HUES48 (cell line): ENCODE measurements around the gene CLN5.

ENCODE experiments used
- H3K27ac ChIP-seq: one replicate; pipeline ENCODE4 v1.7.0; 2013; ENCODE audit warnings: low read depth, low read length, inconsistent platforms
- H3K27me3 ChIP-seq: 2 replicates; pipeline ENCODE4 v1.6.1; 2013; ENCODE audit warnings: mild to moderate bottlenecking, low read length; ENCODE audit not compliant: control insufficient read depth, insufficient read depth
- H3K36me3 ChIP-seq: 2 replicates; pipeline ENCODE4 v1.6.1; 2013; ENCODE audit warnings: low read length; ENCODE audit not compliant: control insufficient read depth, insufficient read depth
- H3K4me1 ChIP-seq: 2 replicates; pipeline ENCODE4 v1.6.1; 2013; ENCODE audit warnings: mild to moderate bottlenecking, low read length; ENCODE audit not compliant: control insufficient read depth, insufficient read depth
- H3K4me3 ChIP-seq: 2 replicates; pipeline ENCODE4 v1.5.1; 2013; ENCODE audit warnings: mild to moderate bottlenecking, low read depth, low read length
- H3K9ac ChIP-seq: 2 replicates; pipeline ENCODE4 v1.6.1; 2013; ENCODE audit warnings: mild to moderate bottlenecking, low read depth, low read length, moderate library complexity
- H3K9me3 ChIP-seq: 2 replicates; pipeline ENCODE4 v1.6.1; 2013; ENCODE audit warnings: low read length; ENCODE audit not compliant: control insufficient read depth, insufficient read depth

CLN5 gene

GRCh38 chr13:76976490-76976889 lies 15.4 kb upstream of the CLN5 start:
- H3K27ac ChIP-seq, result no peak overlapping the region
- no peak overlapping the region for H3K4me3 ChIP-seq
- H3K36me3 ChIP-seq, result no peaks in the 10 kb centered on the region
- H3K27me3 ChIP-seq, result no peaks in the 10 kb centered on the region
- H3K4me1 ChIP-seq, result no peaks in the 10 kb centered on the region; the same call in 1 of the 2 replicates
- no peaks in the 10 kb centered on the region for H3K9me3 ChIP-seq
- H3K9ac ChIP-seq, result no peak overlapping the region

GRCh38 chr13:76976929-76977328 lies 15.0 kb upstream of the CLN5 start:
- H3K36me3 ChIP-seq, result no peaks in the 10 kb centered on the region
- H3K4me3 ChIP-seq, result no peak overlapping the region
- no peak overlapping the region for H3K27ac ChIP-seq
- H3K27me3 ChIP-seq, result no peaks in the 10 kb centered on the region
- H3K9ac ChIP-seq, result no peak overlapping the region
- no peaks in the 10 kb centered on the region; the same call in 1 of the 2 replicates for H3K4me1 ChIP-seq
- H3K9me3 ChIP-seq, result no peaks in the 10 kb centered on the region

GRCh38 chr13:76980075-76980718 lies 11.7 kb upstream of the CLN5 start:
- no peak overlapping the region for H3K4me3 ChIP-seq

GRCh38 chr13:76982061-76982460 lies 9.8 kb upstream of the CLN5 start:
- H3K36me3 ChIP-seq, result no peaks in the 10 kb centered on the region
- no peak overlapping the region for H3K9ac ChIP-seq
- H3K27me3 ChIP-seq, result no peaks in the 10 kb centered on the region
- H3K9me3 ChIP-seq, result no peaks in the 10 kb centered on the region
- no peak overlapping the region for H3K27ac ChIP-seq
- no peak overlapping the region for H3K4me3 ChIP-seq
- no peaks in the 10 kb centered on the region for H3K4me1 ChIP-seq

More at GRCh38 chr13:76980075-76980718, 11.7 kb upstream of the CLN5 start:
- no peak overlapping the region for H3K9ac ChIP-seq
- no peak overlapping the region for H3K27ac ChIP-seq
- no peaks in the 10 kb centered on the region for H3K9me3 ChIP-seq
- no peaks in the 10 kb centered on the region for H3K4me1 ChIP-seq
- no peaks in the 10 kb centered on the region for H3K27me3 ChIP-seq
- no peaks in the 10 kb centered on the region for H3K36me3 ChIP-seq

- Histone ChIP-seq H3K4me3 (no peak overlapping the region), H3K9ac (no peak overlapping the region), H3K27me3 (no peaks in the 10 kb centered on the region), H3K4me1 (no peaks in the 10 kb centered on the region), H3K9me3 (no peaks in the 10 kb centered on the region), H3K27ac (no peak overlapping the region), H3K36me3 (no peaks in the 10 kb centered on the region)
These were observed 8.2 kb upstream of the CLN5 start for GRCh38 chr13:76983676-76984075.

- Histone ChIP-seq H3K4me3 (peak overlapping the region; percentile 91), H3K9me3 (no peaks in the 10 kb centered on the region), H3K9ac (peak overlapping the region; percentile 43), H3K27ac (no peak overlapping the region), H3K4me1 (peaks cover 5% of the 10 kb centered on the region; the same call in 1 of the 2 replicates), H3K36me3 (peaks cover 10% of the 10 kb centered on the region), H3K27me3 (no peaks in the 10 kb centered on the region)
These were observed 467 bp upstream of the CLN5 start for GRCh38 chr13:76991432-76991795.

- Histone ChIP-seq H3K27ac (peak overlapping the region; percentile 72), H3K9me3 (no peaks in the 10 kb centered on the region)
These were observed 694 bp downstream of the CLN5 start for GRCh38 chr13:76992548-76993001.

GRCh38 chr13:76993021-76993420 lies 1.1 kb downstream of the CLN5 start:
- Histone ChIP-seq H3K4me1 (peaks cover 5% of the 10 kb centered on the region; the same call in 1 of the 2 replicates), H3K36me3 (peaks cover 17% of the 10 kb centered on the region), H3K9ac (peak overlapping the region; percentile 81), H3K9me3 (no peaks in the 10 kb centered on the region), H3K27me3 (no peaks in the 10 kb centered on the region), H3K4me3 (peak overlapping the region; percentile 91), H3K27ac (no peak overlapping the region)

More at GRCh38 chr13:76992548-76993001, 694 bp downstream of the CLN5 start:
- Histone ChIP-seq H3K4me3 (peak overlapping the region; percentile 91), H3K36me3 (peaks cover 14% of the 10 kb centered on the region), H3K27me3 (no peaks in the 10 kb centered on the region), H3K4me1 (peaks cover 5% of the 10 kb centered on the region; the same call in 1 of the 2 replicates), H3K9ac (peak overlapping the region; percentile 81)

GRCh38 chr13:76993473-76993872 lies 1.6 kb downstream of the CLN5 start:
- Histone ChIP-seq H3K36me3 (peaks cover 22% of the 10 kb centered on the region), H3K9me3 (no peaks in the 10 kb centered on the region), H3K4me1 (peaks cover 5% of the 10 kb centered on the region; the same call in 1 of the 2 replicates), H3K27me3 (no peaks in the 10 kb centered on the region), H3K27ac (no peak overlapping the region), H3K9ac (no peak overlapping the region), H3K4me3 (peak overlapping the region; percentile 91)

GRCh38 chr13:76994281-76994680 lies 2.4 kb downstream of the CLN5 start:
- Histone ChIP-seq H3K36me3 (peaks cover 28% of the 10 kb centered on the region), H3K27me3 (no peaks in the 10 kb centered on the region), H3K4me3 (no peak overlapping the region), H3K9ac (no peak overlapping the region), H3K27ac (no peak overlapping the region), H3K9me3 (no peaks in the 10 kb centered on the region), H3K4me1 (peaks cover 5% of the 10 kb centered on the region; the same call in 1 of the 2 replicates)

- Histone ChIP-seq H3K36me3 (peaks cover 51% of the 10 kb centered on the region), H3K27ac (no peak overlapping the region), H3K9ac (no peak overlapping the region), H3K4me3 (no peak overlapping the region), H3K9me3 (no peaks in the 10 kb centered on the region), H3K4me1 (no peaks in the 10 kb centered on the region), H3K27me3 (no peaks in the 10 kb centered on the region)
These were observed 8.6 kb downstream of the CLN5 start for GRCh38 chr13:77000475-77000874.
